ENCODE data around the gene SPINK8.

DNA sequence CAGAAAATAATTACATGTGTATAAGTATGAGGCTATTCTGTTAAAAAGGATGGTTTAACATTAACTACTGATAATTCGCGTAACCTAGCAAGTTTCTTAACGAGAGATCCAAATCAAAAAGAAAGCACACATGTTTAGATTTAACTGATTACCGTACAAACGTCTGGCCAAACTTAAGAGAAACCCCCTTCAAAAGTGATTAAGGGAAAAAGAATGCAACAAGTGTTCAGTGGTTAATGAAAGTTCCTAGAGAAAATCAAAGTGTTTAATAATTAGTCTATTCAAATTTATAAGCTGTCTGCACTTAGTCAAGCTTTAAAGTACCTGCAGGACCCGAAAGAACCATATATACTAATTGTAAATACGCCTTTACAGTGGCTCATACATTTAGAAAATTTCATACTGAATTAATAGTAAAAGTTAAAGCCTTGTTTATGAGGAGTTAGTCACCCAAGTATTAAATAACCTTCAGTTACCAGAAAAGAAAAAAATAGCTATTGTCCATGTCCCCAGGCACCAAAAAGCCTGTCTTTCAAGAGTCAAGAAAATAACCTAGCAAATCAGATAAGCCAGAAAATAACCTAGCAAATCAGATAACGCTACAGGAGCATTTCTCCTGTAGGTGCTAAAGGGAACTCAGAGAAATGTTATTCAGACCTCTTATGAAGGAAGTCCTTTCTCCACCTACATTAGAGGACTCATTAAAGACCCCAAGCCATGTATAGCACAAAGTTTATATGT, 58.0 kb downstream of the SPINK8 start:
- TF ChIP-seq YY1 (IDR thresholded peaks at IDR 0.05; ENCODE audit: insufficient read depth, insufficient read length): no peak
- TF ChIP-seq ZNF274 (IDR thresholded peaks at IDR 0.05; ENCODE audit: low read depth, low read length): no peak
- TF ChIP-seq SUZ12 (IDR thresholded peaks at IDR 0.05; ENCODE audit: extremely low read depth, insufficient read depth, insufficient read length): no peak

All from NT2/D1 (cell line).